ENCODE measurements around the gene FCMR. TPM values are rescaled to one million over a fixed set of nuclear protein-coding genes. Genes with fewer than 3 reads are reported as not detected.
A peak's percentile ranks its signal among the peaks of the same experiment; 100 is the strongest.

Gene FCMR
- polyA plus RNA-seq, 3 donors: 1.9 to 3.0 (median 2.2) TPM

DNA sequence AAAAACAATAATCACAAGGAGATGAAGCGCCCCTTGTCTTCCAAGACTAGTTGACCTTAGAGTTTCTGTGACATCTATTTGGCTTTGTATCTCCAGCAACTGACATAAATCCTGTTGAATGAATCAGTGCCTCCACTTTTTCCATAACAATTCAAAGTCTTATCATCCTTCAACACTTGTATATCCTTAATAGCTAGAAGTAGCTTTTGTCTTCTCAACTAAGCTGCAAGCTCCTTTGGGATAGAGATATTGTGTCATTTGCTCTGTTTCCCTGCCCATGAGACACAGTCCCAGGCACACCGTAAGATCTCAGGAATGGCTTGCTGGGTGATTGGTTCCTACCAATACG, 18.8 kb upstream of the FCMR start:
- intact Hi-C loops (cut with micrococcal nuclease): no loop called here
- peaks cover 2 to 3% of the 10 kb centered on the region in 2 donors for H3K4me1 ChIP-seq (ENCODE audit: control insufficient read depth in 1 of 2, insufficient read depth in 2 of 2, low read length in 2 of 2)
- TF ChIP-seq, protein P1, sequence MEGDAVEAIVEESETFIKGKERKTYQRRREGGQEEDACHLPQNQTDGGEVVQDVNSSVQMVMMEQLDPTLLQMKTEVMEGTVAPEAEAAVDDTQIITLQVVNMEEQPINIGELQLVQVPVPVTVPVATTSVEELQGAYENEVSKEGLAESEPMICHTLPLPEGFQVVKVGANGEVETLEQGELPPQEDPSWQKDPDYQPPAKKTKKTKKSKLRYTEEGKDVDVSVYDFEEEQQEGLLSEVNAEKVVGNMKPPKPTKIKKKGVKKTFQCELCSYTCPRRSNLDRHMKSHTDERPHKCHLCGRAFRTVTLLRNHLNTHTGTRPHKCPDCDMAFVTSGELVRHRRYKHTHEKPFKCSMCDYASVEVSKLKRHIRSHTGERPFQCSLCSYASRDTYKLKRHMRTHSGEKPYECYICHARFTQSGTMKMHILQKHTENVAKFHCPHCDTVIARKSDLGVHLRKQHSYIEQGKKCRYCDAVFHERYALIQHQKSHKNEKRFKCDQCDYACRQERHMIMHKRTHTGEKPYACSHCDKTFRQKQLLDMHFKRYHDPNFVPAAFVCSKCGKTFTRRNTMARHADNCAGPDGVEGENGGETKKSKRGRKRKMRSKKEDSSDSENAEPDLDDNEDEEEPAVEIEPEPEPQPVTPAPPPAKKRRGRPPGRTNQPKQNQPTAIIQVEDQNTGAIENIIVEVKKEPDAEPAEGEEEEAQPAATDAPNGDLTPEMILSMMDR (IDR thresholded peaks at IDR 0.05): no peak
- no peaks in the 10 kb centered on the region for H4K20me1 ChIP-seq (ENCODE audit: insufficient read depth, low read length)
- H3K4me3 ChIP-seq (replicated peaks in 1 of 3; ENCODE audit: low read depth in 2 of 3, low read length in 3 of 3): no peak overlapping the region
- no peaks in the 10 kb centered on the region for H3K9me3 ChIP-seq (replicated peaks in 1 of 2; ENCODE audit: control insufficient read depth in 1 of 2, insufficient read depth in 1 of 2, low read length in 2 of 2)
- Mint-ChIP-seq H3K27me3 (ENCODE audit: low read depth in 3 of 3) (peaks cover 14 to 24% (median 14%) of the 10 kb centered on the region in 3 donors), H3K4me1 (peaks cover 6% of the 10 kb centered on the region), H3K4me3 (no peak overlapping the region), H3K9me3 (no peaks in the 10 kb centered on the region), H3K27ac (peak overlapping the region in 1 of 7 donors; percentile 27), H3K36me3 (no peaks in the 10 kb centered on the region)
- H3K79me2 ChIP-seq (ENCODE audit: insufficient read depth, low read length): no peaks in the 10 kb centered on the region
- no peak for DNase-seq
- peaks cover 0 to 2% of the 10 kb centered on the region in 2 donors for H3K27me3 ChIP-seq (ENCODE audit: control insufficient read depth in 2 of 2, insufficient read depth in 2 of 2, low read length in 2 of 2)
- H3K9ac ChIP-seq (ENCODE audit: insufficient read depth, low read length, poor library complexity, severe bottlenecking): no peak overlapping the region
- H3K27ac ChIP-seq (ENCODE audit: low read depth in 1 of 2, low read length in 2 of 2): no peak overlapping the region
- 100% methylated on average over 1 of the region's 3 CpGs for WGBS (ENCODE audit: insufficient coverage)
- no peak overlapping the region for H2AFZ ChIP-seq (ENCODE audit: insufficient read depth, low read depth, low read length, poor library complexity, severe bottlenecking)
- H3K4me2 ChIP-seq (replicated peaks; ENCODE audit: extremely low read depth, low read length, poor library complexity, severe bottlenecking): no peak overlapping the region
- no peaks in the 10 kb centered on the region for H3K36me3 ChIP-seq (replicated peaks in 1 of 2; ENCODE audit: control insufficient read depth in 1 of 2, insufficient read depth in 2 of 2, low read length in 2 of 2)

DNA sequence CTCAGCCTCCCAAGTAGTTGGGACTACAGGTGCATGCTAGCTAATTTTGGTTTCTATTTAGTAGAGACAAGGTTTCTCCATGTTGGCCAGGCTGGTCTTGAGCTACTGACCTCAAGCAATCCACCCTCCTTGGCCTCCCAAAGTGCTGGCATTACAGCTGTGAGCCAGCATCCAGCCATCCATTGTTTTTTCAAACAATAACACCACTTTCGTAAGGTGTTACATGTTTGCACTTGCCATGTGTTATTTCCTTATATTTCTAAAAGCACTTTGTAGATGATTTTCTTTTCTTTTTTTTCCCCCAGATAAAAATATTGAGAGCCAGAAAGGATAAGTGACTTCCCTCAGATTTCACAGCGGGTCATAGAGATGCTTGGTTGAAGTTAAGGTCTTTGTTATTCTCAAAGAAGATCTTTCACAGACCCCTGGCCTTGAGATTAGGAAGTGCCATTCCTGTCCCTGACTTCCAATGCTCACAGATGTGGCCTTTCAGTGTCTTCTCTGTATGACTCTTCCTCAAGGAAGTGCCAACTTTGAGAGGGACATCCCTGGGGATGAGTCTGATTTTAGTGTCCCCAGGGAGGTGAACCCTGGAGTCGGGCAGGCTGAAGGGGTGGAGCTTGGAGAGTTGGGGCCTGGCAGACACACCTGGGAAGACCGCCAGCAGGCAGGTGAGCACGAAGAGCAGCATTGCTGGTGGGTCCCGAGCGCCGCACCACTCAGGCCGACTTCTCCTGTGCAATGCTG, 18.3 kb upstream of the FCMR start:
- WGBS (ENCODE audit: insufficient coverage): 96% methylated on average over 7 of the region's 9 CpGs
- Histone ChIP-seq H3K9ac (ENCODE audit: insufficient read depth, low read length, poor library complexity, severe bottlenecking) (no peak overlapping the region), H2AFZ (ENCODE audit: insufficient read depth, low read depth, low read length, poor library complexity, severe bottlenecking) (no peak overlapping the region), H3K4me2 (replicated peaks; ENCODE audit: extremely low read depth, low read length, poor library complexity, severe bottlenecking) (no peak overlapping the region), H3K4me1 (ENCODE audit: control insufficient read depth in 1 of 2, insufficient read depth in 2 of 2, low read length in 2 of 2) (peaks cover 3 to 7% of the 10 kb centered on the region in 2 donors), H3K27me3 (ENCODE audit: control insufficient read depth in 2 of 2, insufficient read depth in 2 of 2, low read length in 2 of 2) (peaks cover 0 to under 1% of the 10 kb centered on the region in 2 donors), H3K4me3 (replicated peaks in 1 of 3; ENCODE audit: low read depth in 2 of 3, low read length in 3 of 3) (no peak overlapping the region), H3K27ac (ENCODE audit: low read depth in 1 of 2, low read length in 2 of 2) (no peak overlapping the region), H4K20me1 (ENCODE audit: insufficient read depth, low read length) (no peaks in the 10 kb centered on the region), H3K36me3 (replicated peaks in 1 of 2; ENCODE audit: control insufficient read depth in 1 of 2, insufficient read depth in 2 of 2, low read length in 2 of 2) (no peaks in the 10 kb centered on the region), H3K9me3 (replicated peaks in 1 of 2; ENCODE audit: control insufficient read depth in 1 of 2, insufficient read depth in 1 of 2, low read length in 2 of 2) (no peaks in the 10 kb centered on the region), H3K79me2 (ENCODE audit: insufficient read depth, low read length) (no peaks in the 10 kb centered on the region)
- Mint-ChIP-seq H3K4me1 (peaks cover 9% of the 10 kb centered on the region), H3K27ac (peak overlapping the region in 1 of 7 donors; percentile 23), H3K36me3 (no peaks in the 10 kb centered on the region), H3K27me3 (ENCODE audit: low read depth in 3 of 3) (peaks cover 10 to 22% (median 12%) of the 10 kb centered on the region in 3 donors), H3K4me3 (no peak overlapping the region), H3K9me3 (no peaks in the 10 kb centered on the region)
- DNase-seq: no peak
- intact Hi-C loops (cut with micrococcal nuclease): loop anchor here in 1 of 2 donors (5.0 kb wide), 1 partner anchor 42 kb away; no protein-coding TSS in a partner anchor
- TF ChIP-seq, protein P1 (IDR thresholded peaks at IDR 0.05): no peak

All from CD14-positive monocyte (primary cell).